ENCODE results near the gene KLHL33. TPM values are rescaled to one million over a fixed set of nuclear protein-coding genes. Genes with fewer than 3 reads are reported as not detected.

Gene KLHL33
- total and polyA plus RNA-seq, 10 of the 15 experiments (the other 5 are each of a cell fraction or from before 2014, with no cell fraction given): 0.01 to 0.16 (median 0.04) TPM; not detected in 5

GRCh38 chr14:20454516-20455354 is 18.8 kb upstream of the KLHL33 start, which contains the start of the genes APEX1 and OSGEP (continued):
- TF ChIP-seq GATAD2B (conservative IDR thresholded peaks at IDR 0.05; ENCODE audit: low read depth) (peak; percentile 83), PRDM15 (CRISPR knock-in tag; IDR thresholded peaks at IDR 0.05) (peak; percentile 97), NFYB (IDR thresholded peaks at IDR 0.05; ENCODE audit: insufficient read depth, low read depth, low read length) (peak; percentile 86), RAD51 (IDR thresholded peaks at IDR 0.05) (peak; percentile 100), ZNF622 (IDR thresholded peaks at IDR 0.05) (no peak), CREB1 (IDR thresholded peaks at IDR 0.05; ENCODE audit: low read depth) (peak; percentile 79), POLR2A (IDR thresholded peaks at IDR 0.05; ENCODE audit: low read depth, low read length) (peak; percentile 93), PAX5 (IDR thresholded peaks at IDR 0.05; ENCODE audit: borderline replicate concordance, low read depth, low read length) (no peak), SREBF1 (IDR thresholded peaks at IDR 0.05; ENCODE audit: low read length) (no peak), CBX5 (IDR thresholded peaks at IDR 0.05; ENCODE audit: low read depth) (peak; percentile 19; the same call in 1 of the 2 replicates), SMARCA5 (IDR thresholded peaks at IDR 0.05) (no peak), ELK1 (IDR thresholded peaks at IDR 0.05; ENCODE audit: low read depth, low read length) (no peak), NFIC (IDR thresholded peaks at IDR 0.05; ENCODE audit: low read depth, low read length) (peak; percentile 60; the same call in 1 of the 2 replicates), NR2C2 (IDR thresholded peaks at IDR 0.05; ENCODE audit: borderline replicate concordance, control insufficient read depth, insufficient read length, low read depth) (no peak), EZH2 (IDR thresholded peaks at IDR 0.05; ENCODE audit: borderline replicate concordance, control insufficient read depth, low read depth, low read length) (no peak)
- TF ChIP-seq, protein P1, sequence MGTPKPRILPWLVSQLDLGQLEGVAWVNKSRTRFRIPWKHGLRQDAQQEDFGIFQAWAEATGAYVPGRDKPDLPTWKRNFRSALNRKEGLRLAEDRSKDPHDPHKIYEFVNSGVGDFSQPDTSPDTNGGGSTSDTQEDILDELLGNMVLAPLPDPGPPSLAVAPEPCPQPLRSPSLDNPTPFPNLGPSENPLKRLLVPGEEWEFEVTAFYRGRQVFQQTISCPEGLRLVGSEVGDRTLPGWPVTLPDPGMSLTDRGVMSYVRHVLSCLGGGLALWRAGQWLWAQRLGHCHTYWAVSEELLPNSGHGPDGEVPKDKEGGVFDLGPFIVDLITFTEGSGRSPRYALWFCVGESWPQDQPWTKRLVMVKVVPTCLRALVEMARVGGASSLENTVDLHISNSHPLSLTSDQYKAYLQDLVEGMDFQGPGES (IDR thresholded peaks at IDR 0.05): peak; percentile 89
- TF ChIP-seq, protein P2, sequence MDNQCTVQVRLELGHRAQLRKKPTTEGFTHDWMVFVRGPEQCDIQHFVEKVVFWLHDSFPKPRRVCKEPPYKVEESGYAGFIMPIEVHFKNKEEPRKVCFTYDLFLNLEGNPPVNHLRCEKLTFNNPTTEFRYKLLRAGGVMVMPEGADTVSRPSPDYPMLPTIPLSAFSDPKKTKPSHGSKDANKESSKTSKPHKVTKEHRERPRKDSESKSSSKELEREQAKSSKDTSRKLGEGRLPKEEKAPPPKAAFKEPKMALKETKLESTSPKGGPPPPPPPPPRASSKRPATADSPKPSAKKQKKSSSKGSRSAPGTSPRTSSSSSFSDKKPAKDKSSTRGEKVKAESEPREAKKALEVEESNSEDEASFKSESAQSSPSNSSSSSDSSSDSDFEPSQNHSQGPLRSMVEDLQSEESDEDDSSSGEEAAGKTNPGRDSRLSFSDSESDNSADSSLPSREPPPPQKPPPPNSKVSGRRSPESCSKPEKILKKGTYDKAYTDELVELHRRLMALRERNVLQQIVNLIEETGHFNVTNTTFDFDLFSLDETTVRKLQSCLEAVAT (IDR thresholded peaks at IDR 0.05): peak; percentile 52
- TF ChIP-seq, protein P3, sequence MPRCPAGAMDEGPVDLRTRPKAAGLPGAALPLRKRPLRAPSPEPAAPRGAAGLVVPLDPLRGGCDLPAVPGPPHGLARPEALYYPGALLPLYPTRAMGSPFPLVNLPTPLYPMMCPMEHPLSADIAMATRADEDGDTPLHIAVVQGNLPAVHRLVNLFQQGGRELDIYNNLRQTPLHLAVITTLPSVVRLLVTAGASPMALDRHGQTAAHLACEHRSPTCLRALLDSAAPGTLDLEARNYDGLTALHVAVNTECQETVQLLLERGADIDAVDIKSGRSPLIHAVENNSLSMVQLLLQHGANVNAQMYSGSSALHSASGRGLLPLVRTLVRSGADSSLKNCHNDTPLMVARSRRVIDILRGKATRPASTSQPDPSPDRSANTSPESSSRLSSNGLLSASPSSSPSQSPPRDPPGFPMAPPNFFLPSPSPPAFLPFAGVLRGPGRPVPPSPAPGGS (IDR thresholded peaks at IDR 0.05; ENCODE audit: borderline replicate concordance, insufficient read depth, low read depth, low read length, poor library complexity, severe bottlenecking): no peak

Data from GM12878 (cell line).